ENCODE results near the gene CNTN1.

CNTN1 gene

DNA sequence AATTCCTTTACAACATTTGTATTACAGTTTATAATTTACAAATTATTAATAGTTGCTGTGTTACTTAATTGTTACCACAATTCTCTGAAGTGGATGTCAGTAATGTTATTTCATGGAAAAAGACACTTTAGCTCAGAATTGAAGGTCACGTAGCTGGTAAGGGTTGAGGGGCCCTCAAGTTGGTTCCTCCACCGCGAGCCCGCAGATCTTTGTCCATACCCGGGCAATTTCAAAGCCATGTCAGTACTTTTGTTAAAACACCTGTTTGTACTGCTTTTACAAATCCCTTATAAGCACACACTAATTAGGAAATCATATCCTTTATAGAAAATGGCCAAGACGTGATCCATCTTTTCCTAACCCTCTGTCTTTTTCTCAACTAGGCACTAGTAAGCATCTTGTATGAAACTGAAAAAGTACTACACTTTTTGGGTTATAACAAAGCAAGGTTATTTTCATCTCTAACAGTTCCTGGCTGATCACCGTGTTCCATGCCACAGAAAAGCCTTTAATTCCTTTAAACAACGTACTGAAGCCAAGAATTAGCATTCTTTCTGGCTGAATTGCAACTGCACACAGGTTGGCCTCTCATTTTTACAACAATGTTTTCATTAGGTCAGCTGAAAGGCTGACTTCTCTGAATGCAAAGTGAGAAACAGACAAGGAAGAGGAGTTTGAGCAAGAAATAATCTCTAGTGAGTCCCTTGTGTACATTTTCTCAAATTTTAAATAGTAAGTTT is 76.1 kb downstream of the CNTN1 start:
- no peak for DNase-seq (ENCODE audit: low read depth in 4 of 4, low spot score in 1 of 4)

- DNase-seq (ENCODE audit: low read depth in 4 of 4, low spot score in 1 of 4) = no peak
Observed at GRCh38 chr12:40769846-40770245, 77.6 kb downstream of the CNTN1 start.

DNA sequence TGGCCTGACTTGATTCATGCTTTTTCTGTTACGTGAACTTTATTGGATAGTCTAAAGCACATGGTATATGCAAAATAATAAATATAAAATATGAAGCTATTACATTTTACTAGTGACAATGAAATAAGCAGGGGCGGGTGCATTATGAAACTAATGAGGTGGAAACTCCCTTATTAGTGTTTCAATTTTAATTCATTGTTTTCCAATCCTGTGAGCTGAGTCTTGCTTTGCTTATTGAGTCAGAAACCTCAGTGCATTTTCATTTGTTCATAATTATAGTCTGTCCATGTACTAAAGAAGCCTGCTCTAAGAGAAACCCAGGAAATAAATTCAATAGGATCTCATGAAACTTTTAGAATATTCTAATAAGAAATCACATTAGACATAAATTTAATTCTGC is 78.5 kb downstream of the CNTN1 start:
- no peak for DNase-seq (ENCODE audit: low read depth in 4 of 4, low spot score in 1 of 4)

DNA sequence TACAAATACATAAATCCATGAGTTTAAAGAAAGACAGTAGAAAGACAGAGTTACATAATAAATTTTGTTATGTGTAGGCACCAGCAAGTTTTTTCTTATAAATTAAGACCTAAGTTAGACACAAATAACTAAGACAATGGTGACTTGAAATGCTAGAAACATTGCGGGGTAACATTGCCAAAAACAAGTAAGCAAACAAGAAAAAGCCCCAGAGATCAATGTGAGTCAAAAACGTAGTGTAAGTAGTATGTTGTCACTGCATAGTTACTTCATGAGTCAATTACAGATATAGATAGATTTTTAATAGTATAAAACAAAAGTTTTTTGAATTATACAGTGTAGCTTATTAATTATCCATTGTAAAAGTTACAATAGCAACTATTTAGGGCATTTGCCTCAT is 83.4 kb downstream of the CNTN1 start:
- no peak for DNase-seq (ENCODE audit: low read depth in 4 of 4, low spot score in 1 of 4)

DNA sequence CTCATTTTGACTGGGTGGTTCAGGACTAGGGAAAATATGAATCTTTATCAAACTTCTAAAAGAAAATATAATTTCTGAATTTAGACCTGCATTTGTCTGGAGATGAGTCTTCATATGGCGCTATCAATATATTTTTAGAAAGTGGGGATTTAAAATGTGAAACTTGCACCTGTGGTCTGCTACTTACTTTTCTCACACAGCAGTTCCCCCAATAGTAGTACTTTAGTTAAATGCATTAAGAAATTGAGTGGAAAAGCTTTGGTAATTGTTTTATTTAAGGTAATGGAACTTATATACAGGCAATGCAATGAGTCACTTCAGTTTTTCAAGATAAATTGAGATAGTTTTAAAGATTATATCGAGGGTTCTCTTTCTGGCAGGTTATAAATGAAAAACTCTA is 91.9 kb downstream of the CNTN1 start:
- DNase-seq (ENCODE audit: low read depth in 4 of 4, low spot score in 1 of 4) = no peak

- DNase-seq (ENCODE audit: low read depth in 4 of 4, low spot score in 1 of 4) = no peak
Observed at GRCh38 chr12:40788276-40788675, 96.0 kb downstream of the CNTN1 start.

GRCh38 chr12:40792792-40793386 is 100.7 kb downstream of the CNTN1 start:
- DNase-seq (ENCODE audit: low read depth in 4 of 4, low spot score in 1 of 4) = no peak

DNA sequence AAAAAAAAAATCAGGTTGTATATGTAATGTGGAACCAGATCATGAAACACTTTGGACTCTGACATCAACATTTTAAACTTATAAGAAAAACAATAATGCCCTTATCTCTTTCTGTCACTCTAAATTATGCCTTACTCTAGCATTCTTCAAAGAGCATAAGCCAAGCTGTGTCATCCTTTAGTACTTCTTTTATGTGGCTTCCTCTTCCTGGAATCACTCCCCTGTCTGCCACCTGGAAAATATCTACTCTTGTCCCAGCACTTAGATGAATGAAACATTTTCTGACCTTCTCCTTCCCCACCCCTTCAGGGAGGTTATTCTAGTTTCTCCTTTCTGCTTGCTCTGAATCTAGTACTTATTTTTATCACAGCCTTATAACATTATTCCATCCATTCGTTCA is 101.2 kb downstream of the CNTN1 start:
- no peak for DNase-seq (ENCODE audit: low read depth in 4 of 4, low spot score in 1 of 4)

GRCh38 chr12:40794087-40794486 is 101.8 kb downstream of the CNTN1 start:
- no peak for DNase-seq (ENCODE audit: low read depth in 4 of 4, low spot score in 1 of 4)

GRCh38 chr12:40801082-40801481 is 108.8 kb downstream of the CNTN1 start:
- DNase-seq (ENCODE audit: low read depth in 4 of 4, low spot score in 1 of 4) = no peak

- DNase-seq (ENCODE audit: low read depth in 4 of 4, low spot score in 1 of 4) = no peak
Observed at GRCh38 chr12:40801861-40802260, 109.6 kb downstream of the CNTN1 start.

GRCh38 chr12:40802656-40803055 is 110.4 kb downstream of the CNTN1 start:
- DNase-seq (ENCODE audit: low read depth in 4 of 4, low spot score in 1 of 4) = no peak

DNA sequence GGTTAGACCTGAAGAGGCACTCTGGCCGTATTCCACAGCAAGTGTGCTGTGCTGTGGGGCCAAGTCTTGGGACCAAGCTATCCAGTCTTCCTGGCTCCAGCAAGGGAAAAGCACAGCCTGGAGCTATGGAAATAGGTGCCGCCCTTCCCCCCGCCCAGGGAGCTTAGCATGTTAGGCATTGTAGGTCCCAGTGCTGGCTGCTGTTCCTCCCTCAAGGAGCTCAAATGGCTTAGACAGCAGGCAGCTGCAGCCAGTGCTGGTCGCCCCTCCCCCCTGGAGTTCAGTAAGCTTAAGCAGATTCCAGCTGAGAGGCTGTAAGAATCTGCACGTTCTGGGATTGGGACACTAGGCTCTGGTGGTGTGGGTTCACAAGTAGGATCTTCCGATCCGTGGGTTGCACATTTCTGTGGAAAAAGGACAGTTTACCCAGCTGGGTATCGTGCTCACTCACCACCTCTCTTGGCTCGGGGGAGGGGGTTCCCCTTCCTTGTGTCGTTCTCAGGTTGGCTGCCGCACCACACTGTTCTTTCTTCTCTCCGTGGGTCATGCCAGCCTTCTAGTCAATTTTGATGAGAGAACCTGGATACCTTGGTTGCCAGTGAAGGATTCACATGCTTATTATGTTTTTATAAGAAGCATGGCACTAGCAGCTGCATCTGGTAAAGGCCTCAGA is 127.3 kb downstream of the CNTN1 start:
- DNase-seq (ENCODE audit: low read depth in 4 of 4, low spot score in 1 of 4) = no peak

- DNase-seq (ENCODE audit: low read depth in 4 of 4, low spot score in 1 of 4) = no peak
Observed at GRCh38 chr12:40820794-40821484, 128.7 kb downstream of the CNTN1 start.

GRCh38 chr12:40825156-40825555 is 132.9 kb downstream of the CNTN1 start:
- no peak for DNase-seq (ENCODE audit: low read depth in 4 of 4, low spot score in 1 of 4)

DNA sequence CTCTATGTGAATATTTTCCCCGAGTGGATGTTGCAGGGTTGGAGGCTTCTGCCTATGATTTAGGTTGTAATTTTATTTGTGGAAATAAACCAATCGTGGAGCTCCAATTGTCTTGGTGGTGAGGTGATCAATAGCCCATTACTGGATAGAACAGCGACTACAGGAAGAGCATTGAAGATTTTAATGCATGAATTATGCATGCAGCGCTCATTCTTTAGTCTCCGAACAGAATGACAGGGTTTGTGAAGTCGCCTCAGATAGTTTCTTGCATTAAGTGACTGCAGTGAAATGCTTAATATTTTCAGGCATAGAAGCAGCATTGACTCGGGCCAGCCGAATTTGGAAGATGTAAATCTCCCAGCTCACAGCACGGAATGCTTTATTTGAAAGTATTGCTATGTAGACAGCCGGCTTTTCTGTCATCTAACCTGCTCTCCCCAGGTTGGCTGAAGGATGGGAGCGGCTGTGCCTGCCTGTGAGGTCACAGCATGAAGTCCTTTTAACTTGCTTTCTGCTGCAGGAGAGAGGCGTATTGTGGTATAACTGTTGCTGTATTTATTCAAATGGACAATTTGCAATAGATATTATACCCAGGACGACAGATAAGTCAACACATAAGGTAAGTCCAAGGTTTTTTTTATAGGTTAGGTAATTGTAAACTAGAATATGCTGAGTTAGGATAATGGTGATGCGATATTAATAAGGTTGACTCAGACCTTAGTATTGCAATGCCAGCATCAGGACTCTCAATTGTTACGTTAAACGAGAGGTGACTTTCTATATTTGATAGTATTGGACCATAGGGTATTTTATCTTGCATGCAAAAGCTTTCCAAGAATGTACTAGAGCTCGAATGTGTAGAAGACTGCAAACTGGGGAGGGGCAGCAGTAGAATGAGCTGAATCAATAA is 135.7 kb downstream of the CNTN1 start:
- DNase-seq (ENCODE audit: low read depth in 4 of 4, low spot score in 1 of 4) = no peak

GRCh38 chr12:40828593-40828990 is 136.4 kb downstream of the CNTN1 start:
- DNase-seq (ENCODE audit: low read depth in 4 of 4, low spot score in 1 of 4) = no peak

GRCh38 chr12:40829738-40830144 is 137.5 kb downstream of the CNTN1 start:
- no peak for DNase-seq (ENCODE audit: low read depth in 4 of 4, low spot score in 1 of 4)

DNA sequence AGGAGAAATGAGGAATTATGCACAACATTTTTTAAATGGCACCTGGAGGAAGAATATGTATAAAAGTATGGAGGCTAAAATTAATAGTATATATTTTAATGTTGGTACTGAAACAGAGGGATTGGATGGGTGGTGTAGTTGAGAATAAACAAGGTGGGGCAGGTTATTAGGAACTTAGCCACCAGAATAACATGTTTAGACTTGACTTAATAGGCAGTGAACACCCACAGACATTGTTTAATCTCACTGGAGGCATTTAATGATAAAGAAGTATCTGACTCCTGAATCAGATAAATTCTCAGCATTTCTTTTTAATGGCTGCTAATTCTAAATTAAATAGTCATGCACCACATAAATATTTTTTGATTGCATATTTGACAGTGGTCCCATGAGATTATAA is 139.7 kb downstream of the CNTN1 start:
- DNase-seq (ENCODE audit: low read depth in 4 of 4, low spot score in 1 of 4) = no peak

- DNase-seq (ENCODE audit: low read depth in 4 of 4, low spot score in 1 of 4) = no peak
Observed at GRCh38 chr12:40832668-40833067, 140.4 kb downstream of the CNTN1 start.

DNA sequence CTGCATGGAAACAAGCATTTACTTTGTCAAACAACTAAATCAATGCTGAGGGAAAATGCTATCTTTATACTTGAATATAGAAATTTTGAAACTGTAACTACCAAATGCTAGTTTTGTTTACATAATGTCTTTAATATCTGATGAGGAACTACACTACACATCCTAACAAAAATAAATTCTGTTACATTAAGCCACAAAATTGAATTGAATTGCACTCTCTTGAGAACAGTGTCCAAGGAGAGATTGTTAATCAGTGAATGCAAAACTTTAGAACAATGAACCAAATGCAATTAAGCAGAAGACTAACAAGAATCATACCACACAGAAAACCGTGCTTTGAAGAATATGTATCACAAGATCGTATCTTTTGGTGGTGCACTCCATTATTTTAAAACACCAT is 141.6 kb downstream of the CNTN1 start:
- no peak for DNase-seq (ENCODE audit: low read depth in 4 of 4, low spot score in 1 of 4)
